Coronary artery (tissue), 2 donors: ENCODE measurements around the gene CACNA2D3.

Experiments used
- DNase-seq: peaks from one replicate; pipeline ENCODE4 v3.0.0-alpha.2; 2017; ENCODE audit warnings: low spot score
- H3K27ac ChIP-seq, 2 donors: fragments of 200-600 bp; sonication (generic); one replicate each; pipeline ENCODE4 v1.5.1; 2016 to 2019
- H3K4me3 ChIP-seq: fragments of 200-600 bp; sonication (generic); 2 replicates; pipeline ENCODE4 v1.5.1; 2016; ENCODE audit warnings: mild to moderate bottlenecking, moderate library complexity
- TF ChIP-seq, protein P1 (sequence below): fragments of 200-600 bp; sonication (generic); IDR thresholded peaks from one replicate; pipeline ENCODE4 v1.5.1; 2019; ENCODE audit warnings: antibody characterized with exemption

CACNA2D3 gene

GRCh38 chr3:55000546-55000945, 878.2 kb downstream of the CACNA2D3 start:
- TF ChIP-seq, protein P1, sequence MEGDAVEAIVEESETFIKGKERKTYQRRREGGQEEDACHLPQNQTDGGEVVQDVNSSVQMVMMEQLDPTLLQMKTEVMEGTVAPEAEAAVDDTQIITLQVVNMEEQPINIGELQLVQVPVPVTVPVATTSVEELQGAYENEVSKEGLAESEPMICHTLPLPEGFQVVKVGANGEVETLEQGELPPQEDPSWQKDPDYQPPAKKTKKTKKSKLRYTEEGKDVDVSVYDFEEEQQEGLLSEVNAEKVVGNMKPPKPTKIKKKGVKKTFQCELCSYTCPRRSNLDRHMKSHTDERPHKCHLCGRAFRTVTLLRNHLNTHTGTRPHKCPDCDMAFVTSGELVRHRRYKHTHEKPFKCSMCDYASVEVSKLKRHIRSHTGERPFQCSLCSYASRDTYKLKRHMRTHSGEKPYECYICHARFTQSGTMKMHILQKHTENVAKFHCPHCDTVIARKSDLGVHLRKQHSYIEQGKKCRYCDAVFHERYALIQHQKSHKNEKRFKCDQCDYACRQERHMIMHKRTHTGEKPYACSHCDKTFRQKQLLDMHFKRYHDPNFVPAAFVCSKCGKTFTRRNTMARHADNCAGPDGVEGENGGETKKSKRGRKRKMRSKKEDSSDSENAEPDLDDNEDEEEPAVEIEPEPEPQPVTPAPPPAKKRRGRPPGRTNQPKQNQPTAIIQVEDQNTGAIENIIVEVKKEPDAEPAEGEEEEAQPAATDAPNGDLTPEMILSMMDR, result no peak
- no peak overlapping the region for H3K4me3 ChIP-seq
- DNase-seq, result no peak
- no peak overlapping the region for H3K27ac ChIP-seq

- Histone ChIP-seq H3K4me3 (no peak overlapping the region), H3K27ac (no peak overlapping the region)
- TF ChIP-seq, protein P1, result no peak
- no peak for DNase-seq
Observed at GRCh38 chr3:55000953-55001352, 878.6 kb downstream of the CACNA2D3 start.

- Histone ChIP-seq H3K4me3 (no peak overlapping the region), H3K27ac (no peak overlapping the region)
- TF ChIP-seq, protein P1, result no peak
- no peak for DNase-seq
Observed at GRCh38 chr3:55002416-55002930, 880.1 kb downstream of the CACNA2D3 start.

GRCh38 chr3:55006244-55006676, 883.9 kb downstream of the CACNA2D3 start:
- H3K27ac ChIP-seq, result no peak overlapping the region
- no peak for DNase-seq
- no peak overlapping the region for H3K4me3 ChIP-seq
- TF ChIP-seq, protein P1, result no peak

DNA sequence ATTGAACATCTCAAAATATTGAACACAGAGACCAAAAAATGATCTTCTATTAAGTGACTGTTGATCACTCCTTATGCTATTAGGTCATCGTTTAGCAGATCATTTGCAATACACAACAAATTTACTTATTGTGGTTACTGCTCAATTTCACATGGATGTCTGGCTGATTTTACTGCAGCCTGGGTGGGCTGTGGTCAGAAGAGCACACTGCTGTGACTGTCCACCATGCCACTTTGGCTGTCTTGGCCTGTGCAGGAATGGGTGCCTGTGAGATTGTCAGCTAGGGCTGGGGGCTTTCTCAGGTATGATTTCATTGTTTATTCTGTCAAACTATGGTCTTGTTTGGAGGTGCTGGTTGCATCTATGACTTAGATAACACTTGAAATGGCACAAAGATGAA, 885.6 kb downstream of the CACNA2D3 start:
- no peak for DNase-seq
- Histone ChIP-seq H3K4me3 (no peak overlapping the region), H3K27ac (no peak overlapping the region)
- TF ChIP-seq, protein P1, result no peak

DNA sequence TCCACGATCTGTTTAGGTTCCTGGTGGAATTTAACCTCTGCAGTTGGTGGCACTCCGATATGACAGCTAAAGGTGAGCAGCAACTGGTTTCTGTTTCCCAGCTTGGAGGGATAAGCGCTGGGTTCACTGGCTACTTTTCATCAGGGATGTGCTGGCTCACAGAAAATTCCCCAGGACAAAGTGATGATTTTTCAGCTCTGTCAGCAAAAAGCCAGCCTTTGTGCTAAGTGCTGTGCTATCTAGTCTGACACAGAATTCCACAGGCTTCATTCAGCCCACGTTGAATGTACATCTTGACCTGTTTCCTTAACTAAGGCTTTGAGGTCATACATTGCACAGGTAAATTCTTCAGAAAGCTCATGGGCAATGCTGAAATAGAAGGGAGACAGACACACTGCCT, 887.0 kb downstream of the CACNA2D3 start:
- Histone ChIP-seq H3K4me3 (no peak overlapping the region), H3K27ac (no peak overlapping the region)
- TF ChIP-seq, protein P1, result no peak
- DNase-seq, result no peak

DNA sequence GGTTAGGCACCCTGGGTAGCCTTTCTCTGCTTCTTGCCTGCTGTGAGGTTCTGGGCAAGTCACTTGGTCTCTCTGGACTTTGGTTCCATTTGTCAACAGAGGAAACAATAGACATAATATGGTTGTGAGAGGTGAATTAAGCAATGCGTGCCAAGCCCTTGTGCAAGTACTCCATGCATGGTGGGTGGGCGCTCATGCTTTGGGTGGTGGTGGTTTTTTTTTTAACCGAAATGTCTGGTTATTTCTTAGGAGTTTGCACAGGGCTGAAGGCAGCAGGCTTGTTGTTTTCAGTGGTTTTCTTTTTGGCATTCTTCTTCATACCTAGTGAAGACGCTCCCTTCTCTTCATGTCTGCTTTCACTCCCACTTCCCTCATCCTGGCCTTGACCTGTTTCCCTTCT, 889.7 kb downstream of the CACNA2D3 start:
- H3K27ac ChIP-seq, result no peak overlapping the region
- TF ChIP-seq, protein P1, result no peak
- no peak overlapping the region for H3K4me3 ChIP-seq
- no peak for DNase-seq
